ENCODE results near the gene HMCN1.

- TF ChIP-seq CTCF (IDR thresholded peaks at IDR 0.05) (no peak), POLR2A (IDR thresholded peaks at IDR 0.05) (no peak)
These were observed 137.5 kb downstream of the HMCN1 start for GRCh38 chr1:185871627-185872150.

Data from thyroid gland (tissue), 4 donors.